Right cardiac atrium (tissue), 5 donors: ENCODE results near the gene RUNDC1. TPM values are rescaled to one million over a fixed set of nuclear protein-coding genes. Genes with fewer than 3 reads are reported as not detected.
"Not testable (repeated sequence)": the region's sequence is repeated elsewhere in the genome, so short reads cannot be mapped to it uniquely, and the experiment has no call there.

Experiments
- ATAC-seq, 2 donors: fragments of 200-7000 bp; cut with Tn5 transposase; one replicate each; pipeline versions ENCODE4 v1.8.0 to v1.9.1; 2020; ENCODE audit warnings: moderate library complexity in 2 of 2, mild to moderate bottlenecking in 1 of 2
- DNase-seq, 3 donors: peaks; one replicate each; pipeline ENCODE4 v3.0.0-alpha.2; 2020
- H3K27ac ChIP-seq: one replicate; pipeline ENCODE4 v1.5.1; 2013; ENCODE audit warnings: mild to moderate bottlenecking, low read length, control low read depth, moderate library complexity
- H3K27me3 ChIP-seq: one replicate; pipeline ENCODE4 v1.6.1; 2013; ENCODE audit not compliant: control insufficient read depth, insufficient read depth
- H3K4me1 ChIP-seq: one replicate; pipeline ENCODE4 v1.6.1; 2013; ENCODE audit warnings: low read length; ENCODE audit not compliant: control insufficient read depth, insufficient read depth
- H3K4me3 ChIP-seq: one replicate; pipeline ENCODE4 v1.5.1; 2013; ENCODE audit warnings: low read length, control low read depth
- H3K9me3 ChIP-seq: one replicate; pipeline ENCODE4 v1.6.1; 2013; ENCODE audit warnings: low read length; ENCODE audit not compliant: control insufficient read depth
- WGBS: extraction: QIAGEN DNeasy Blood & Tissue Kit; methylation state at CpG from one replicate; pipeline ENCODE4 v1.1.7; 2013; 5-methylcytosine and 5-hydroxymethylcytosine counted together
- intact Hi-C, 4 donors: fragments of 100-400 bp; cut with DNase I; formaldehyde crosslinking; loops; one replicate each; pipeline versions ENCODE4 v1.11.0 to v1.14.0; 2022 to 2023
- polyA plus RNA-seq: library from polyadenylated mRNA; stranded (reverse); fragments of 200-250 nt; gene quantifications from one replicate; pipeline ENCODE4 v1.2.3, GENCODE V29; 2013
- total RNA-seq, 4 donors: library from RNA; stranded (reverse); fragmentation: NEBNext Ultra II Directional; extraction: Animal tissue kit (Norgen Biotek cat#: 25700); gene quantifications; one replicate each; pipeline ENCODE4 v1.2.1, GENCODE V29; 2021
- donor health status: healthy with polysubstance abuse.
- donor health status: DM: no; HTN: yes; CAD: no.
- donor health status: DM: no; HTN: no; CAD: no.
- donor health status: DM: no; HTN: yes; CAD: no; lungs with severe emphysema.
- donor health status: DM: yes; HTN: yes; CAD: no.

RUNDC1 gene
- total and polyA plus RNA-seq, 5 donors = 6.7 to 14.4 (median 10.4) TPM

- no peak for DNase-seq
- 85% methylated on average over 5 of the region's 5 CpGs for WGBS
- Histone ChIP-seq H3K27ac (no peak overlapping the region), H3K27me3 (no peaks in the 10 kb centered on the region), H3K9me3 (no peaks in the 10 kb centered on the region), H3K4me3 (no peak overlapping the region), H3K4me1 (no peaks in the 10 kb centered on the region)
- intact Hi-C loops = no loop called here
- no peak for ATAC-seq
Measured at GRCh38 chr17:42971589-42971988, 8.8 kb upstream of the RUNDC1 start.

DNA sequence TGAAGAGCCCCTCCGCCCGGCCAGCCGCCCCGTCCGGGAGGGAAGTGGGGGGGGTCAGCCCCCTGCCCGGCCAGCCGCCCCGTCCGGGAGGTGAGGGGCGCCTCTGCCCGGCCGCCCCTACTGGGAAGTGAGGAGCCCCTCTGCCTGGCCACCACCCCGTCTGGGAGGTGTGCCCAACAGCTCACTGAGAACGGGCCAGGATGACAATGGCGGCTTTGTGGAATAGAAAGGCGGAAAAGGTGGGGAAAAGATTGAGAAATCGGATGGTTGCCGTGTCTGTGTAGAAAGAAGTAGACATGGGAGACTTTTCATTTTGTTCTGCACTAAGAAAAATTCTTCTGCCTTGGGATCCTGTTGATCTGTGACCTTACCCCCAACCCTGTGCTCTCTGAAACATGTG is 7.0 kb upstream of the RUNDC1 start:
- H3K9me3 ChIP-seq, ATAC-seq, DNase-seq, intact Hi-C loops, H3K4me1 ChIP-seq, H3K27me3 ChIP-seq, H3K27ac ChIP-seq, H3K4me3 ChIP-seq: not testable (repeated sequence)
- WGBS = 81% methylated on average over 11 of the region's 18 CpGs

DNA sequence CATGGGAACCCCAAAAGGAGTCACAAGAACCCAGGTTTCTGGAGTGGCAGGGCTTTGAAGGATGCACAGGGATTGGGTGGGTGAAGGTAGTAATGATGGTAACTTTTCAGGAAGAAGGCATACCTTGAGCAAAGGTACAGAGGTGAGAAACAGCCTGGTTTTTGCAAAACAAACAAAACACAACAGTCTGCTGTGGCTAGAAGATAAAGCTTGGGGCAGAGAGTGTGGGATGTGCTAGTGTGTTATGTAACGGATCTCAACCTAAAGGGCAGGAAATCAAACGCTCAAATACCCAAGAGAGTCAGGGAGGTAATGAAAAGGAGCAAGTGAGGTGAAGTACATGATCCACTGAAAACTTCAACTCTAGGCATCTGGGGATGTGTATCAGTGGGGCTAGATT is 5.1 kb upstream of the RUNDC1 start:
- 41% methylated on average over 2 of the region's 2 CpGs for WGBS
- Histone ChIP-seq H3K4me1 (peaks cover 6% of the 10 kb centered on the region), H3K27ac (no peak overlapping the region), H3K27me3 (no peaks in the 10 kb centered on the region), H3K9me3 (no peaks in the 10 kb centered on the region), H3K4me3 (no peak overlapping the region)
- DNase-seq (no peak), ATAC-seq (no peak)
- intact Hi-C loops = no loop called here

DNA sequence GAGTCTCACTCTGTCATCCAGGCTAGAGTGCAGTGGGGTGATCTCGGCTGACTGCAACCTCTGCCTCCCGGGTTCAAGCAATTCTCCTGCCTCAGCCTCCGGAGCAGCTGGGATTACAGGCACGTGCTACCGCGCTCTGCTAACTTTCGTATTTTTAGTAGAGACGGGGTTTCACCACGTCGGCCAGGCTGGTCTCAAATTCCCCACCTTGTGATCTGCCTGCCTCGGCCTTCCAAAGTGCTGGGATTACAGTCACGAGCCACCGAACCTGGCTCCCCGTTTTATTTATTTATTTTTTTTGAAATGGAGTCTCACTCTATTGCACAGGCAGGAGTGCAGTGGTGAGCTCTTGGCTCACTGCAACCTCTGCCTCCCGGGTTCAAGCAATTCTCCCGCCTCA is 4.7 kb upstream of the RUNDC1 start:
- H3K4me1 ChIP-seq, H3K9me3 ChIP-seq, ATAC-seq, intact Hi-C loops, H3K27me3 ChIP-seq, H3K27ac ChIP-seq, DNase-seq, H3K4me3 ChIP-seq: not testable (repeated sequence)
- 90% methylated on average over 16 of the region's 16 CpGs for whole genome bisulfite sequencing

GRCh38 chr17:42979511-42980273 is 673 bp upstream of the RUNDC1 start, which contains the start of gene PTGES3L:
Gene PTGES3L, minus strand, starts transcription at chr17:42980080. Its CDS starts 27 bp downstream, at chr17:42980053.
- H3K9me3 ChIP-seq = no peaks in the 10 kb centered on the region
- intact Hi-C loops = no loop called here
- ATAC-seq (peak; percentile 79 to 81), DNase-seq (peak; percentile 55 to 80 (median 71))
- 31% methylated on average over 21 of the region's 21 CpGs for WGBS
- H3K4me3 ChIP-seq = peak within 1 kb of the TSS; percentile 82
- H3K27ac ChIP-seq = peak within 1 kb of the TSS; percentile 90
- H3K27me3 ChIP-seq = no peaks in the 10 kb centered on the region
- peaks cover 6% of the 10 kb centered on the region for H3K4me1 ChIP-seq

DNA sequence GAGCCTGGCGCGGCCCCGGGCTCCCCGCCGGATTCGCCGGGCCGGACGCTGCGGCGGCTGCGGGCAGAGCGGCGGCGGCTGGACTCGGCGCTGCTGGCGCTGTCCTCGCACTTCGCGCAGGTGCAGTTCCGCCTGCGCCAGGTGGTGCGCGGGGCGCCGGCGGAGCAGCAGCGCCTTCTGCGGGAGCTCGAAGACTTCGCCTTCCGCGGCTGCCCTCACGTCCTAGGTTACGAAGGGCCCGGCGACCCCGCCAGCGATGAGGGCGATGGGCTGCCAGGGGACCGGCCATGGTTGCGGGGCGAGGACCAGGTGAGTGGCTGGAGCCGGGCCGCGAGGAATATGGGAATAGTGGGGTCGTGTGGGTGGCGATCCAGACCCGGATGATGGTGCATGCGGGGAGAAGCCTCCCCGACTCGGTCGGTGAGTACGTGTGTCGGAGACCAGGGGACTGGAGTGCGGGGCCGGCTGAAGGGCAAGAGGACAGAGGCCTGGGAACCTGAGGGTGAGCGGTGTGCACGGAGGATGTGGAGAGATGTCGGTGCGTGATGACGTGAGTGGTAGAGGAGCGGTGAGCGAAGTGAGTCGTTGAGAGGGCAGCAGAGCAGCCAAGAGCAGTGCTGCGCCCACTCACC is 517 bp downstream of the RUNDC1 start:
- Histone ChIP-seq H3K4me3 (peak overlapping the region; percentile 82), H3K27ac (peak overlapping the region; percentile 90), H3K4me1 (peaks cover 6% of the 10 kb centered on the region), H3K9me3 (no peaks in the 10 kb centered on the region), H3K27me3 (no peaks in the 10 kb centered on the region)
- under 1% methylated on average over 67 of the region's 67 CpGs for WGBS
- intact Hi-C loops = no loop called here
- DNase-seq (peak; percentile 32 to 71 (median 65)), ATAC-seq (peak; percentile 44 to 57)

- DNase-seq (no peak), ATAC-seq (no peak)
- H3K4me3 ChIP-seq = no peak overlapping the region
- H3K27me3 ChIP-seq = no peaks in the 10 kb centered on the region
- H3K27ac ChIP-seq = no peak overlapping the region
- H3K9me3 ChIP-seq = no peaks in the 10 kb centered on the region
- H3K4me1 ChIP-seq = peaks cover 6% of the 10 kb centered on the region
- intact Hi-C loops = no loop called here
Measured at GRCh38 chr17:42982266-42982665, 1.9 kb downstream of the RUNDC1 start.

DNA sequence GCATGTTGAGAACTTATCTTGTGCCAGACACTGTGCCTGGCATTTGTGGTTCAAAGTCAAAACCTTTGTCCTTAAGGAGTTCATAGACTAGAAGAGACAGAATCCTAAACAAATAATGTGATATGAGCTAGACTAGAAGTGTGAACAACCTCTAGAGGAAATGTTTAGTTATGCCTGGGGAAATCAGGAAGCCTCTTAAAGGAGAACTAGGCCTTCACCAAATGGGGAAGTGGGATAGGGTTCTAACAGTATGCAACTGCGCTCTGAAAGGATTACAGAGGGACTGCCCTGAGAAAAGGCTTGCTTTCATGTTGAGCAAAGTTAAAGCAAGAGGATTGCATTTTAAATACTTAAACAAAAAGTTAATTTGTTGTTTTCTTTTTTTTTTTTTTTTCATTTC is 4.9 kb downstream of the RUNDC1 start:
- DNase-seq (no peak), ATAC-seq (no peak)
- intact Hi-C loops = no loop called here
- no peaks in the 10 kb centered on the region for H3K27me3 ChIP-seq
- H3K4me1 ChIP-seq = no peaks in the 10 kb centered on the region
- H3K4me3 ChIP-seq = no peak overlapping the region
- 0% methylated on average over 1 of the region's 1 CpG for WGBS
- H3K27ac ChIP-seq = no peak overlapping the region
- no peaks in the 10 kb centered on the region for H3K9me3 ChIP-seq

DNA sequence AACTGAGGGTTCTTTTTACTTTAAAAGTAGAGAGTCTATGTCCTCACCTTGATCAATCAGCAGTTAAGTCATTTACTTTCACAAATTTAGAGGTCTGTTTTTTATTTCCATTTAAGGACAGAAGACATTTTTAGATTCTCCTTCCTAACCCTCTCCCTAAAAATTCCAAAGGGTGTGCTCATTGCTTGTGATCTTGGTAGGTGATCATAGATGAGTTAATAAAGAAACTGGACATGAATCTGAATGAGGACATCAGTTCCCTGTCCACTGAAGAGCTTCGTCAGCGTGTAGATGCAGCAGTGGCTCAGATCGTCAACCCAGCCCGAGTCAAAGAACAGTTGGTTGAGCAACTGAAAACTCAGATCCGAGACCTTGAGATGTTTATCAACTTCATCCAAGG is 8.8 kb downstream of the RUNDC1 start:
- intact Hi-C loops = no loop called here
- 92% methylated on average over 5 of the region's 5 CpGs for WGBS

DNA sequence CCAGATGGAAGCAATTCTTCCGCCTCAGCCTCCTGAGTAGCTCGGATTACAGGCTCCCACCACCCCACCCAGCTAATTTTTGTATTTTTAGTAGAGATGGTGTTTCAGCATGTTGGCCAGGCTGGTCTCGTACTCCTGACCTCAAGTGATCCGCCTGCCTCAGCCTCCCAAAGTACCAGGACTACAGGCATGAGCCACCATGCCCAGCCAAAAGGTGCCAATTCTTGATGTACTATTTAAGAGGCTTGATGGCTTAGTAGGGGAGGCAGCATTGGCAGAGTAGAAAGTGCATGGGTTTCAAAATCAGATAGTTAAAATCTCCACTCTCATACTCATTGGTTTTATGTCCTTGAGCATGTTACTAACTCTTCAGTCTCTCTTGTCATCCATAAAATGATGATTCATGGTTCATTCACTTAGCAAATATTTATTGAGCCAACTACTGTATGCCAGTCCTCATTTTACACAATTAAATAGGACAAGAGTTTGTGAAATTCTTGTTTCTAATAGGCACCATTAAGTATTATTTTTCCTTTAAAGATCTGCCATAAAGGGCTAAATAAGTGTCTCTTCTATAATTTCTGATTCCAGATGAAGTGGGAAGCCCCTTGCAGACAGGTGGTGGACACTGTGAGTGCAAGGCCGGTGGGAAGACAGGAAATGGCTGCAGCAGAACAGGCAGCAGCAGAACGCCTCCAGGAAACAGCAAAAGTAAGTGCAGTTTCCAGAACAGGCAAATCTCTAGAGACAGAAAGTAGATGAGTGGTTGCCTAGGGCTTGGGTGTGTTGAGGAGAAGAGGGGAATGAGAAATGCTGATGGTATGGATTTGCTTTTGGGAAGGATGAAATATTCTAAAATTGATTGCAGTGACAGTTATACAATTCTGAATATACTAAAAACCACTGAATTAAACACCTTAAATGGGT is 9.6 kb downstream of the RUNDC1 start:
- intact Hi-C loops = no loop called here
- ATAC-seq = no peak
- WGBS = 89% methylated on average over 6 of the region's 6 CpGs
- Histone ChIP-seq H3K9me3 (no peaks in the 10 kb centered on the region), H3K27ac (no peak overlapping the region), H3K27me3 (no peaks in the 10 kb centered on the region), H3K4me1 (no peaks in the 10 kb centered on the region), H3K4me3 (no peak overlapping the region)
- DNase-seq = no peak

More for the DNA sequence above, 8.8 kb downstream of the RUNDC1 start:
- no peak for DNase-seq
- ATAC-seq = no peak
- H3K4me1 ChIP-seq = no peaks in the 10 kb centered on the region
- H3K9me3 ChIP-seq = no peaks in the 10 kb centered on the region
- H3K27me3 ChIP-seq = no peaks in the 10 kb centered on the region
- H3K4me3 ChIP-seq = no peak overlapping the region
- no peak overlapping the region for H3K27ac ChIP-seq

DNA sequence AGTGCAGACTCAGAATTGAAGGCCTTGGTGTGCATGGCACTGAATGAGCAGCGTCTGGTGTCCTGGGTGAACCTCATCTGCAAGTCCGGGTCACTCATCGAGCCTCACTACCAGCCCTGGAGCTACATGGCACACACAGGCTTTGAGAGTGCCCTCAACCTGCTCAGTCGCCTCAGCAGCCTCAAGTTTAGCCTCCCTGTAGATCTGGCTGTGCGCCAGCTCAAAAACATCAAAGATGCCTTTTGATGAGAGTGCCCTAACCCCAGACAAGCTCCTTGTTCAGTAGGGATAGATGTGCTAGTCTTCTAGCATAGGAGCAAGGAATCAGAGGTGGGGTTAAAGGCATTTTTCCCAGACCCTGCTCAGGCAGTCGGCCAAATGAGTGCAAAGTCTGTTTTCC is 11.1 kb downstream of the RUNDC1 start:
- ATAC-seq (no peak), DNase-seq (no peak)
- intact Hi-C loops = no loop called here
- Histone ChIP-seq H3K4me3 (no peak overlapping the region), H3K9me3 (no peaks in the 10 kb centered on the region), H3K4me1 (no peaks in the 10 kb centered on the region), H3K27ac (no peak overlapping the region), H3K27me3 (no peaks in the 10 kb centered on the region)
- 95% methylated on average over 6 of the region's 6 CpGs for WGBS
